SJCRH30 (cell line): ENCODE measurements around the gene KIR2DL1. TPM values are rescaled to one million over a fixed set of nuclear protein-coding genes. Genes with fewer than 3 reads are reported as not detected.
"Not testable (repeated sequence)": the region's sequence is repeated elsewhere in the genome, so short reads cannot be mapped to it uniquely, and the experiment has no call there.

Source experiments
- DNase-seq, 2 experiments: peaks; one replicate each; pipeline ENCODE4 v3.0.0-alpha.2; 2015 to 2020
- H3K27ac ChIP-seq: fragments of 250-450 bp; sonication (Bioruptor Pico); 2 replicates; pipeline ENCODE4 v1.5.1; 2020; ENCODE audit warnings: mild to moderate bottlenecking, moderate library complexity
- H3K27me3 ChIP-seq: fragments of 250-450 bp; sonication (Bioruptor Pico); 2 replicates; pipeline ENCODE4 v1.5.1; 2020; ENCODE audit warnings: mild to moderate bottlenecking, moderate library complexity
- H3K36me3 ChIP-seq: fragments of 250-450 bp; sonication (Bioruptor Pico); 2 replicates; pipeline ENCODE4 v1.5.1; 2020; ENCODE audit warnings: mild to moderate bottlenecking, moderate library complexity
- H3K4me1 ChIP-seq: fragments of 250-450 bp; sonication (Bioruptor Pico); 2 replicates; pipeline ENCODE4 v1.5.1; 2020; ENCODE audit warnings: mild to moderate bottlenecking, moderate library complexity
- H3K4me3 ChIP-seq: fragments of 250-450 bp; sonication (Bioruptor Pico); 2 replicates; pipeline ENCODE4 v1.5.1; 2020; ENCODE audit warnings: mild to moderate bottlenecking, moderate library complexity
- H3K9me3 ChIP-seq: fragments of 250-450 bp; sonication (Bioruptor Pico); replicated peaks from 2 replicates; pipeline ENCODE4 v1.5.1; 2020; ENCODE audit warnings: mild to moderate bottlenecking, moderate library complexity
- total RNA-seq: library from RNA; depleted of rRNA; stranded (reverse); fragments of >200 nt; shearing (Covaris generic); gene quantifications from 2 replicates; pipeline ENCODE4 v1.2.3, GENCODE V29; 2014; rRNA removed

Gene KIR2DL1
- total RNA-seq, 1 experiment from 2014 or later = not detected

GRCh38 chr19:54832496-54832895 is 62.9 kb downstream of the KIR2DL1 start, which contains the start of gene KIR2DS4:
Gene KIR2DS4, plus strand, starts transcription at chr19:54832676.
- not testable (repeated sequence) for H3K36me3 ChIP-seq, H3K4me3 ChIP-seq, H3K27me3 ChIP-seq, H3K27ac ChIP-seq, H3K4me1 ChIP-seq, DNase-seq, H3K9me3 ChIP-seq

Other genes starting within 250 kb of the KIR2DL1 start
- gene LILRA2, start 196.0 kb upstream of the KIR2DL1 start, total RNA-seq = not detected in 2 replicates
- gene LILRA1, start 176.2 kb upstream of the KIR2DL1 start, total RNA-seq = not detected in 2 replicates
- gene LILRB1, start 139.3 kb upstream of the KIR2DL1 start, total RNA-seq = not detected in 2 replicates
- not detected in 2 replicates for gene LILRB4, start 106.8 kb upstream of the KIR2DL1 start, total RNA-seq
- gene KIR3DL3, start 45.4 kb upstream of the KIR2DL1 start, total RNA-seq = not detected in 2 replicates
- not detected in 2 replicates for gene KIR2DL3, start 31.3 kb upstream of the KIR2DL1 start, total RNA-seq
- not detected in 2 replicates for gene KIR2DL4, start 33.8 kb downstream of the KIR2DL1 start, total RNA-seq
- gene KIR3DL1, start 46.7 kb downstream of the KIR2DL1 start, total RNA-seq = not detected in 2 replicates
- gene KIR2DS4, start 62.9 kb downstream of the KIR2DL1 start, total RNA-seq = not detected in 2 replicates
- not detected in 2 replicates for gene KIR3DL2, start 80.7 kb downstream of the KIR2DL1 start, total RNA-seq
- gene FCAR, start 104.4 kb downstream of the KIR2DL1 start, total RNA-seq = not detected in 2 replicates
- gene NCR1, start 136.4 kb downstream of the KIR2DL1 start, total RNA-seq = not detected in 2 replicates
- gene NLRP7, start 177.7 kb downstream of the KIR2DL1 start, total RNA-seq = 0.02 TPM in 1 of 2 replicates, not detected in the other
- not detected in 2 replicates for gene NLRP2, start 196.6 kb downstream of the KIR2DL1 start, total RNA-seq